Breast epithelium (tissue), 4 donors: ENCODE measurements around the gene AIM2. TPM values are rescaled to one million over a fixed set of nuclear protein-coding genes. Genes with fewer than 3 reads are reported as not detected.
A peak's percentile ranks its signal among the peaks of the same experiment; 100 is the strongest.

Experiments used
- DNase-seq, 2 donors: peaks; one replicate each; pipeline ENCODE4 v3.0.0-alpha.2; 2019; ENCODE audit warnings: low spot score in 2 of 2
- H3K27ac ChIP-seq, 2 donors: fragments of 200-600 bp; sonication (generic) in 1 of 2; one replicate each; pipeline ENCODE4 v1.5.1; 2016 to 2019; ENCODE audit warnings: mild to moderate bottlenecking in 1 of 2
- H3K27me3 ChIP-seq, 2 donors: fragments of 200-600 bp; sonication (generic) in 1 of 2; one replicate each; pipeline versions ENCODE4 v1.5.1 to v1.6.0; 2017 to 2019; ENCODE audit warnings: control low read depth in 1 of 2, mild to moderate bottlenecking in 1 of 2
- H3K36me3 ChIP-seq: fragments of 200-600 bp; one replicate; pipeline ENCODE4 v1.5.1; 2019
- H3K4me1 ChIP-seq, 2 donors: fragments of 200-600 bp; sonication (generic); one replicate each; pipeline ENCODE4 v1.5.1; 2016 to 2019; ENCODE audit warnings: control low read depth in 1 of 2
- H3K4me3 ChIP-seq, 3 donors: fragments of 200-600 bp; sonication (generic); 1 replicate in 2 of 3; 2 replicates in 1 of 3; pipeline ENCODE4 v1.5.1; 2016 to 2019; ENCODE audit warnings: mild to moderate bottlenecking in 3 of 3, moderate library complexity in 2 of 3
- H3K9me3 ChIP-seq, 2 donors: fragments of 200-600 bp; sonication (generic) in 1 of 2; one replicate each; pipeline ENCODE4 v1.5.1; 2016 to 2019; ENCODE audit warnings: control low read depth in 1 of 2
- POLR2A ChIP-seq: fragments of 450-650 bp; IDR thresholded peaks from one replicate; pipeline ENCODE4 v1.6.1; 2016; ENCODE audit warnings: antibody characterized with exemption, mild to moderate bottlenecking, moderate library complexity
- POLR2AphosphoS5 ChIP-seq, 3 donors: sonication (generic); formaldehyde crosslinking; IDR thresholded peaks; one replicate each; pipeline ENCODE4 v1.6.1; 2017; ENCODE audit warnings: antibody characterized with exemption in 3 of 3
- intact Hi-C: fragments of 100-400 bp; cut with DNase I; formaldehyde crosslinking; loops from one replicate; pipeline ENCODE4 v1.15.1; 2023; ENCODE audit warnings: low total_unique reads
- total RNA-seq, 3 donors: library from RNA; depleted of rRNA; stranded (reverse); fragments of >200 nt; gene quantifications; one replicate each; pipeline ENCODE4 v1.1.0, GENCODE V29; 2016
- TF ChIP-seq, protein P1 (sequence below), 3 donors: fragments of 450-650 bp; IDR thresholded peaks; one replicate each; pipeline ENCODE4 v1.5.1; 2016 to 2017; ENCODE audit warnings: antibody characterized with exemption in 3 of 3, mild to moderate bottlenecking in 3 of 3, moderate library complexity in 3 of 3

AIM2 gene
- total RNA-seq, 3 donors from 2014 or later = 0.32 to 1.6 (median 0.73) TPM

DNA sequence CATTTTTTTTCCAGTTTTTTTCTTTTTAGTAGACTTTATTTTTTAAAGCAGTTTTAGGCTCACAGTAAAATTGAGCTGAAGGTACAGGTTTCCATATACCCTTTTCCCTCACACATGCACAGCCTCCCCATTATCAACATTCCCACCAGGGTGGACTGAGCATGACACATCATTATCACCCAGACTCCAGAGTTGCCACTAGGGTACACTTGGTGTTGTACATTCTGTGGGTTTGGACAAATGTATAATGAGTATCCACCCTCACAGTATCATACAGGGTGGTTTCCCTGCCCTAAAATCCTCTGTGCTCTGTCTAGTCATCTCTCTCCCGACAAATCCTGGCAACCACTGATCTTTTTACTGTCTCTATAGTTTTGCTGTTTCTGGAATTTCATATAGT lies 3.0 kb upstream of the AIM2 start:
- DNase-seq = no peak
- Histone ChIP-seq H3K27me3 (no peaks in the 10 kb centered on the region), H3K4me3 (no peak overlapping the region), H3K27ac (no peak overlapping the region), H3K4me1 (no peaks in the 10 kb centered on the region), H3K36me3 (no peaks in the 10 kb centered on the region), H3K9me3 (no peaks in the 10 kb centered on the region)
- no peak for TF ChIP-seq POLR2A
- TF ChIP-seq, protein P1, sequence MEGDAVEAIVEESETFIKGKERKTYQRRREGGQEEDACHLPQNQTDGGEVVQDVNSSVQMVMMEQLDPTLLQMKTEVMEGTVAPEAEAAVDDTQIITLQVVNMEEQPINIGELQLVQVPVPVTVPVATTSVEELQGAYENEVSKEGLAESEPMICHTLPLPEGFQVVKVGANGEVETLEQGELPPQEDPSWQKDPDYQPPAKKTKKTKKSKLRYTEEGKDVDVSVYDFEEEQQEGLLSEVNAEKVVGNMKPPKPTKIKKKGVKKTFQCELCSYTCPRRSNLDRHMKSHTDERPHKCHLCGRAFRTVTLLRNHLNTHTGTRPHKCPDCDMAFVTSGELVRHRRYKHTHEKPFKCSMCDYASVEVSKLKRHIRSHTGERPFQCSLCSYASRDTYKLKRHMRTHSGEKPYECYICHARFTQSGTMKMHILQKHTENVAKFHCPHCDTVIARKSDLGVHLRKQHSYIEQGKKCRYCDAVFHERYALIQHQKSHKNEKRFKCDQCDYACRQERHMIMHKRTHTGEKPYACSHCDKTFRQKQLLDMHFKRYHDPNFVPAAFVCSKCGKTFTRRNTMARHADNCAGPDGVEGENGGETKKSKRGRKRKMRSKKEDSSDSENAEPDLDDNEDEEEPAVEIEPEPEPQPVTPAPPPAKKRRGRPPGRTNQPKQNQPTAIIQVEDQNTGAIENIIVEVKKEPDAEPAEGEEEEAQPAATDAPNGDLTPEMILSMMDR (IDR thresholded peaks at IDR 0.05) = no peak
- no peak for TF ChIP-seq POLR2AphosphoS5 (IDR thresholded peaks at IDR 0.05)
- intact Hi-C loops = no loop called here

DNA sequence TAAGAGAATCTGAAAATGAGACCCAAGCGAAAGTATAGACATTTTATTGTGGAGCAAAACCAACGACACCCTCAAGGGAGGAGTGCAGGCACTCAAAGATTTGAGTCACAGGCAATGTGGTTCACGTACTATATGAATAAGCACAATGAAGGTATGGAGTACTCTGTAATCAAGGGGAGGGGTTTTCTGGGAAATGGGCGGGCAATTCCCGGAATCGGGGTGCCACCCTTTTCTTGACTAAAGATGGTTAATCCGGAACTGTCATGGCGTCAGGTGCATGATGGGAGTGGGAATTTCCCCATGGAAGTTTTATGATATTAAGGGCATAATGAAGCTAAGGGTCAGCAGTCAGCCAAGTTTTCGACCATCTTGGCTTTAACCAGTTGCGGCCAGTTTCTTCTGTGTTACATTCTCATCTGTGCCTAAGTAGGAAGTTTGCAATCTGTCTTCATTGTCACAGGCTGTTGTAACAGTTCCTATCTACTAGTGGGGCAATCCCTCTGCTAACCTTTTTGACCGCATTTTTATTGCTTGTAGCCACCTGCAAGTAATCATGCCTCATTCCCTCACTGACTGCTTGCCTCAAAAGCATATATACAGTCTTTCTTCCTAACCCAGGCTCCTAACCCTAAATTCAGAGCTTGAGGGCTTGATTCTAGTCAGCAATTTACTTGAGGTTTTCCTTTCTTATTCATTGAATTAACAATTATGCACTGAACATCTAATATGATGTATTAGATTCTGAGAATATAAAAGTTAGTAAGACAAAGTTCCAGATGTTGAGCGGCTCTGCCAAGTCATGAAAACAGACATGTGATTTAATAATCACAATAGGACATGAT lies 775 bp upstream of the AIM2 start:
- no peaks in the 10 kb centered on the region for H3K27me3 ChIP-seq
- intact Hi-C loops = no loop called here
- H3K4me1 ChIP-seq = no peaks in the 10 kb centered on the region
- DNase-seq = no peak
- no peaks in the 10 kb centered on the region for H3K9me3 ChIP-seq
- H3K36me3 ChIP-seq = no peaks in the 10 kb centered on the region
- TF ChIP-seq POLR2AphosphoS5 (IDR thresholded peaks at IDR 0.05) = no peak
- TF ChIP-seq, protein P1 (IDR thresholded peaks at IDR 0.05) = no peak
- no peak for TF ChIP-seq POLR2A
- H3K4me3 ChIP-seq = no peak overlapping the region
- H3K27ac ChIP-seq = peak overlapping the region in 1 of 2 donors; percentile 15

DNA sequence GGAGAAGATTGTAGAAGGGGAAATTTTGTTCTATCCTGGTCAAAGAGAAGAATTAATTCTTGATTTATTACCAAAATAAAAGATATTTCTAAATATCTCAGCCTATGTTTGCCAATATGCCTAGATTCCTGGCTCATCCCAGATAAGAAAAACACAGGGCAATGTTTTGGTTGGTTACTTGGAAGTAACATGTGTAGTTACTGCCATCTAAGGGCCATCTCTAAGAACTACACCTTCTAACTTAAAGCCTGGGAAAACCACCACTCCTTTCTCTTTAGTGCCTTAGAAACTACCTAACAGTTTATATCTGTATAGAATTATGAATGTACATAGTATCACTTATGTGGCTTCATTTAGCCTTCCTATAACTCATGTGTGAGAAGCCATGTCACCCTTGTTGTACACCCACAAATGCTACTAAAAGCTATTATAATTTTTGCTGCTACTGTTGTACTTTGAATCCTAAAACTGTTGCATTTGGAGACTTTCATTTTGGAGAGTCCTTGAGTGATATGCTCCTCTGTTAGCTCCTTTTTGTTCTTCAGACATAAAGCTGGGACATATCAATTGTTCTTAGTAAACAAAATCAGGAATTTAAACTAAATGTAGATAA lies 4.5 kb downstream of the AIM2 start:
- no peak for DNase-seq
- intact Hi-C loops = no loop called here
- no peaks in the 10 kb centered on the region for H3K36me3 ChIP-seq

DNA sequence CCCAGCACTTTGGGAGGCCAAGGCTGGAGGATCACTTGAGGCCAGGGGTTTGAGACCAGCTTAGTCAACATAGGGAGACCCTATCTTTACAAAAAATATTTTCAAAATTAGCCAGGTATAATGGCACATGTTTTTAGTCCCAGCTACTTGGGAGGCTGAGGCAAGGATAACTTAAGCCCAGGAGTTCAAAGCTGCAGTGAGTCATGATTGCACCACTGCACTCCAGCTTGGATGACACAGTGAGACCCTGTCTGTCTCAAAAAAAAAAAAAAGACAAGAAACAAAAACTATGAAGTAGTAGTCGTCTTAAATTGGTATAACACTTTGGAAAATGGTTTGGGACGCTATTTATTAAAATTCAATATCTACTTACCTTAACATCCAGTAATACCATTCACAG lies 7.7 kb downstream of the AIM2 start:
- Histone ChIP-seq H3K9me3 (no peaks in the 10 kb centered on the region), H3K36me3 (no peaks in the 10 kb centered on the region), H3K27me3 (no peaks in the 10 kb centered on the region), H3K27ac (no peak overlapping the region), H3K4me3 (no peak overlapping the region), H3K4me1 (no peaks in the 10 kb centered on the region)
- TF ChIP-seq POLR2A = no peak
- TF ChIP-seq, protein P1 (IDR thresholded peaks at IDR 0.05) = no peak
- no peak for TF ChIP-seq POLR2AphosphoS5 (IDR thresholded peaks at IDR 0.05)
- intact Hi-C loops = no loop called here
- no peak for DNase-seq

More for the DNA sequence above, 4.5 kb downstream of the AIM2 start:
- Histone ChIP-seq H3K9me3 (no peaks in the 10 kb centered on the region), H3K27ac (no peak overlapping the region), H3K4me3 (no peak overlapping the region), H3K4me1 (no peaks in the 10 kb centered on the region), H3K27me3 (no peaks in the 10 kb centered on the region)
- TF ChIP-seq, protein P1 (IDR thresholded peaks at IDR 0.05) = peak; percentile 60 to 67 (median 63)
- TF ChIP-seq POLR2AphosphoS5 (IDR thresholded peaks at IDR 0.05) (no peak), POLR2A (no peak)
